ENCODE results near the gene PVALEF.

DNA sequence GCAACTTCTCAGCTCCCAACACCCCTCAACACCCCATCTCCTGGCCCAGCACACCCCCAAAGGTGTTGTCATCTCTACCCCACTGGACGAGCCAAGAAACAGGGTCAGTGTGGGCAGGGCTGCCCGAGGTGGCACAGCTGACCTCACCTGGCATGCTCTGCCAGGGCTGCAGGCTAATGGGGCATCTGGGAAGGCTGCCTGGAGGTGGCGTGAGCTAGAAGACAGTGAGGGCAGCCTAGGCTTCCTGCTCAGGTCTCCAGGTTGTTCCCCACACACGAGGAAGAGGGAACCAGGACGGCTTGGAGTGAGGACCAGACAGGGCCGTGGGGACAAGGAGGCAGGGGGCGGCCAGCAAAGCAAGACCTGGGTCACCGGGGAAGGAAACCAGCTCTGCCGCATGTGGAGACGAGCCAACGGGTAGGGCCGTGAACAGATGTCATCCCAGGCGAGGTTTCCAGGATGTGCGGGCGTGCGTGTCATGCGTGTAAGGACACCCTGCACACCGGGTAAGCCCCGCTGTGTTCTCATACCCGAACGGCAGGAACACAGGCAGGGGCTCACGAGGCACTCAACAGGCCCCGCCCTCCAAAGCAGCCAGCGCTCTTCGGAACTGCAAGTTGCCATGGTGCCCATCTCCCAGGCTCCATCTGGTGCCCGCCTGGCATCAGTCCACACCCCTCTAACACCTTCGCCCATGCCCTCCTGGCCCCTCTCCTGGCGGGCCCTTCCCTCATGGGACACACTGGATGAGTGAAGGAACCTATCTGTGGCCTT lies 29.6 kb upstream of the PVALEF start:
- TF ChIP-seq, protein P1, sequence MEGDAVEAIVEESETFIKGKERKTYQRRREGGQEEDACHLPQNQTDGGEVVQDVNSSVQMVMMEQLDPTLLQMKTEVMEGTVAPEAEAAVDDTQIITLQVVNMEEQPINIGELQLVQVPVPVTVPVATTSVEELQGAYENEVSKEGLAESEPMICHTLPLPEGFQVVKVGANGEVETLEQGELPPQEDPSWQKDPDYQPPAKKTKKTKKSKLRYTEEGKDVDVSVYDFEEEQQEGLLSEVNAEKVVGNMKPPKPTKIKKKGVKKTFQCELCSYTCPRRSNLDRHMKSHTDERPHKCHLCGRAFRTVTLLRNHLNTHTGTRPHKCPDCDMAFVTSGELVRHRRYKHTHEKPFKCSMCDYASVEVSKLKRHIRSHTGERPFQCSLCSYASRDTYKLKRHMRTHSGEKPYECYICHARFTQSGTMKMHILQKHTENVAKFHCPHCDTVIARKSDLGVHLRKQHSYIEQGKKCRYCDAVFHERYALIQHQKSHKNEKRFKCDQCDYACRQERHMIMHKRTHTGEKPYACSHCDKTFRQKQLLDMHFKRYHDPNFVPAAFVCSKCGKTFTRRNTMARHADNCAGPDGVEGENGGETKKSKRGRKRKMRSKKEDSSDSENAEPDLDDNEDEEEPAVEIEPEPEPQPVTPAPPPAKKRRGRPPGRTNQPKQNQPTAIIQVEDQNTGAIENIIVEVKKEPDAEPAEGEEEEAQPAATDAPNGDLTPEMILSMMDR (IDR thresholded peaks at IDR 0.05) = no peak
- TF ChIP-seq POLR2A (IDR thresholded peaks at IDR 0.05) = no peak

Data from heart left ventricle (tissue), 13 donors.